ENCODE results near the gene MAG. TPM values are rescaled to one million over a fixed set of nuclear protein-coding genes. Genes with fewer than 3 reads are reported as not detected.

MAG gene
- total and polyA plus RNA-seq, 2 of the 13 experiments (the other 11 are each of a cell fraction or from before 2014, with no cell fraction given) = 0.20 to 1.3 TPM

- no peak for TF ChIP-seq FOXO4 (CRISPR knock-in tag; conservative IDR thresholded peaks at IDR 0.05)
- TF ChIP-seq, protein P1, sequence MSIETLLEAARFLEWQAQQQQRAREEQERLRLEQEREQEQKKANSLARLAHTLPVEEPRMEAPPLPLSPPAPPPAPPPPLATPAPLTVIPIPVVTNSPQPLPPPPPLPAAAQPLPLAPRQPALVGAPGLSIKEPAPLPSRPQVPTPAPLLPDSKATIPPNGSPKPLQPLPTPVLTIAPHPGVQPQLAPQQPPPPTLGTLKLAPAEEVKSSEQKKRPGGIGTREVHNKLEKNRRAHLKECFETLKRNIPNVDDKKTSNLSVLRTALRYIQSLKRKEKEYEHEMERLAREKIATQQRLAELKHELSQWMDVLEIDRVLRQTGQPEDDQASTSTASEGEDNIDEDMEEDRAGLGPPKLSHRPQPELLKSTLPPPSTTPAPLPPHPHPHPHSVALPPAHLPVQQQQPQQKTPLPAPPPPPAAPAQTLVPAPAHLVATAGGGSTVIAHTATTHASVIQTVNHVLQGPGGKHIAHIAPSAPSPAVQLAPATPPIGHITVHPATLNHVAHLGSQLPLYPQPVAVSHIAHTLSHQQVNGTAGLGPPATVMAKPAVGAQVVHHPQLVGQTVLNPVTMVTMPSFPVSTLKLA (IDR thresholded peaks at IDR 0.05) = no peak
- no peak for TF ChIP-seq ZSCAN20 (CRISPR knock-in tag; IDR thresholded peaks at IDR 0.05; ENCODE audit: borderline replicate concordance)
- TF ChIP-seq ZNF3 (CRISPR knock-in tag; IDR thresholded peaks at IDR 0.05) = no peak
- TF ChIP-seq ZFP36 (IDR thresholded peaks at IDR 0.05; ENCODE audit: borderline replicate concordance, low read depth, low read length, partially characterized antibody) = no peak
- TF ChIP-seq ERF (CRISPR knock-in tag; IDR thresholded peaks at IDR 0.05) = no peak
These were observed 60.2 kb downstream of the MAG start (continued) for GRCh38 chr19:35352177-35352447.

DNA sequence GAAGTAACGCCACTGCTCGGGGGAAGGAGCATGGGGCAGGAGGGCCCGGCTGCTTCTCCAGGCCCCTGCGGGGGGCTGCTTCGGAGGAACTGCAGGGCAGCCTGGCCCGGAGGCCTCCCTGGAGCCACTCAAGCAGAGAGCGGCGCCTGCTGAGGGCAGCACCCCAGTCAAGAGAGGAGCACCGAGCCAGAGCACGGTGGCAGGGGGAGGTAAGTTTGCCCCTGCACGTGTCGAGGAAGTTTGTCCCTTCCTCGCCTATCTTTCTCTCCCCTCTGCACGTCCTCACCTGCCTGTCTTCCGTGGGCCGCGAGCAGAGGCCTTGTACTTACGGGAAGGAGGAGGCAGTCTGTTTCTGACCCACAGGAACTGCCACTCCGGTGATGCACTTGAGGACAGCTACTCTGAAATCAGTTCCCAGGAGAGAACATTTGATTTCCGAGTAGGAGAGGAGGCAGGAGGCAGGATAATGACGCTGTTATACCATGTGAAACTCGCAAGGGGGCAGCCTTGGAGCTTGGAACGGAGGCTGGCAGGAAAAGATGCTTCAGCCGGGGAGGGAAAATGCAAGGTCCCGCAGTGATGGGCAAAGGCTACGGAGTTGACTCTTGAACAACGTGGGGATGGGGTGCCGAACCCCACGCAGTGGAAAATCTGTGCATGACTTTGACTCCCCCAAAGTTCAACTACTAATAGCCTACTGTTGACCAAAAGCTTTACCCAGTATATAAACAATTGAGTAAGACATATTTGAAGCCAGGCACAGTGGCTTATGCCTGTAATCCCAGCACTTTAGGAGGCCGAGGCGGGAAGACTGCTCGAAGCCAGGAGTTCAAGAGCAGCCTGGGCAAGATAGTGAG lies 60.7 kb downstream of the MAG start:
- Histone ChIP-seq H2AFZ (ENCODE audit: low read length) (peak overlapping the region; percentile 48), H3K79me2 (ENCODE audit: insufficient read depth, low read length) (no peaks in the 10 kb centered on the region), H4K20me1 (ENCODE audit: insufficient read depth, low read length) (no peaks in the 10 kb centered on the region), H3K4me3 (replicated peaks in 1 of 3; ENCODE audit: insufficient read depth in 1 of 3, low read depth in 2 of 3, low read length in 3 of 3) (no peak overlapping the region), H3K27ac (ENCODE audit: extremely low read length, insufficient read depth, low read length) (no peak overlapping the region), H3K4me2 (ENCODE audit: low read depth, low read length) (no peak overlapping the region; the same call in 1 of the 2 replicates), H3K36me3 (replicated peaks in 1 of 2; ENCODE audit: control insufficient read depth in 1 of 2, insufficient read depth in 2 of 2, low read length in 2 of 2) (no peaks in the 10 kb centered on the region), H3K27me3 (ENCODE audit: control insufficient read depth in 1 of 2, insufficient read depth in 2 of 2, low read length in 2 of 2) (0 out of 5 replicates have a peak, but pooled peaks cover 0 to 1% of the 10 kb centered on the region in 2 experiments), H3K9ac (ENCODE audit: insufficient read depth, low read depth, low read length) (no peak overlapping the region), H3K9me3 (ENCODE audit: low read length) (no peaks in the 10 kb centered on the region), H3K4me1 (ENCODE audit: insufficient read depth, low read length) (peaks cover 60% of the 10 kb centered on the region)
- intact Hi-C loops (cut with micrococcal nuclease; ENCODE audit: unreplicated experiment) (loop anchor here (1.0 to 5.0 kb wide), 3 partner anchors 45 to 143 kb away; no protein-coding TSS in a partner anchor), in situ Hi-C loops (cut with HindIII; ENCODE audit: extremely low pct_ligation_motif_present, low pct_unique_long_range_greater_than_20kb) (loop anchor here (5.0 kb wide), 1 partner anchor 115 kb away; no protein-coding TSS in a partner anchor)
- ATAC-seq (peak; percentile 73), DNase-seq (ENCODE audit: low spot score) (peak; percentile 72), FAIRE-seq (peak; percentile 94)
- POLR2A ChIA-PET = interaction anchor here (0.8 to 1.6 kb wide), 3 partner anchors 80 to 142 kb away, joined by 3 read pairs; no protein-coding TSS in a partner anchor
- CTCF ChIA-PET (ENCODE audit: low intra/inter-chr PET ratio, low total read pairs) = interaction anchor here (0.7 to 2.7 kb wide), 8 partner anchors 38 to 157 kb away, joined by 3 to 41 read pairs (median 4); partner anchors contain the start of gene USF2
- WGBS (ENCODE audit: low lambda C conversion rate) = 11% methylated on average over 18 of the region's 32 CpGs
- BruUV-seq (replicated peaks) = no TSS peak
- TF ChIP-seq NR3C1 (CRISPR knock-in tag; IDR thresholded peaks at IDR 0.05) (no peak), ZNF232 (CRISPR knock-in tag; IDR thresholded peaks at IDR 0.05; ENCODE audit: borderline replicate concordance) (no peak), ZNF557 (CRISPR knock-in tag; IDR thresholded peaks at IDR 0.05) (no peak), ZNF251 (CRISPR knock-in tag; IDR thresholded peaks at IDR 0.05) (no peak), ELF3 (CRISPR knock-in tag; IDR thresholded peaks at IDR 0.05) (peak; percentile 52; the same call in 1 of the 2 replicates), HNRNPLL (IDR thresholded peaks at IDR 0.05; ENCODE audit: low read depth, low read length, poor library complexity, severe bottlenecking) (no peak), MEIS1 (CRISPR knock-in tag; IDR thresholded peaks at IDR 0.05; ENCODE audit: borderline replicate concordance) (no peak), RARA (CRISPR knock-in tag; IDR thresholded peaks at IDR 0.05) (peak; percentile 45), ISX (CRISPR knock-in tag; conservative IDR thresholded peaks at IDR 0.05) (no peak)
- TF ChIP-seq, protein P2, sequence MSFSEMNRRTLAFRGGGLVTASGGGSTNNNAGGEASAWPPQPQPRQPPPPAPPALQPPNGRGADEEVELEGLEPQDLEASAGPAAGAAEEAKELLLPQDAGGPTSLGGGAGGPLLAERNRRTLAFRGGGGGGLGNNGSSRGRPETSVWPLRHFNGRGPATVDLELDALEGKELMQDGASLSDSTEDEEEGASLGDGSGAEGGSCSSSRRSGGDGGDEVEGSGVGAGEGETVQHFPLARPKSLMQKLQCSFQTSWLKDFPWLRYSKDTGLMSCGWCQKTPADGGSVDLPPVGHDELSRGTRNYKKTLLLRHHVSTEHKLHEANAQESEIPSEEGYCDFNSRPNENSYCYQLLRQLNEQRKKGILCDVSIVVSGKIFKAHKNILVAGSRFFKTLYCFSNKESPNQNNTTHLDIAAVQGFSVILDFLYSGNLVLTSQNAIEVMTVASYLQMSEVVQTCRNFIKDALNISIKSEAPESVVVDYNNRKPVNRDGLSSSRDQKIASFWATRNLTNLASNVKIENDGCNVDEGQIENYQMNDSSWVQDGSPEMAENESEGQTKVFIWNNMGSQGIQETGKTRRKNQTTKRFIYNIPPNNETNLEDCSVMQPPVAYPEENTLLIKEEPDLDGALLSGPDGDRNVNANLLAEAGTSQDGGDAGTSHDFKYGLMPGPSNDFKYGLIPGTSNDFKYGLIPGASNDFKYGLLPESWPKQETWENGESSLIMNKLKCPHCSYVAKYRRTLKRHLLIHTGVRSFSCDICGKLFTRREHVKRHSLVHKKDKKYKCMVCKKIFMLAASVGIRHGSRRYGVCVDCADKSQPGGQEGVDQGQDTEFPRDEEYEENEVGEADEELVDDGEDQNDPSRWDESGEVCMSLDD (CRISPR knock-in tag; IDR thresholded peaks at IDR 0.05; ENCODE audit: borderline replicate concordance) = no peak; the same call in 1 of the 2 replicates
